B cell (primary cell): ENCODE measurements around the gene CHKA. TPM values are rescaled to one million over a fixed set of nuclear protein-coding genes. Genes with fewer than 3 reads are reported as not detected.

Experiments used
- ATAC-seq: fragments of 200-7000 bp; cut with Tn5 transposase; one replicate; pipeline ENCODE4 v1.10.0; 2021; ENCODE audit warnings: low read depth, mild to moderate bottlenecking, moderate number of reproducible peaks, moderate library complexity
- CTCF ChIA-PET: fragments of 350-600 bp; sonication (Branson Sonifier 250); formaldehyde crosslinking; loops from one replicate; lab custom pipeline; 2021; ENCODE audit warnings: antibody characterized with exemption, inconsistent platforms; lab: Charles Lee
- POLR2A ChIA-PET: fragments of 350-600 bp; sonication (Branson Sonifier 250); formaldehyde crosslinking; loops from one replicate; lab custom pipeline; 2021; ENCODE audit warnings: antibody characterized with exemption; lab: Charles Lee
- DNase-seq: peaks from one replicate; pipeline ENCODE4 v3.0.0; 2013
- H2AFZ ChIP-seq: 2 replicates; pipeline ENCODE4 v1.6.1; 2012; ENCODE audit warnings: mild to moderate bottlenecking, low read depth, low read length; ENCODE audit not compliant: insufficient read depth, poor library complexity, severe bottlenecking
- H3K27ac ChIP-seq, 2 donors: 1 replicate in 1 of 2; 2 replicates in 1 of 2; pipeline ENCODE4 v1.5.1; 2012 to 2013; ENCODE audit warnings: low read length in 2 of 2, mild to moderate bottlenecking in 2 of 2, moderate library complexity in 1 of 2
- H3K27me3 ChIP-seq, 4 experiments: fragments of 200-600 bp in 1 of 4; sonication (generic) in 1 of 4; replicated peaks in 1 of 4; 1 replicate in 2 of 4; 2 replicates in 2 of 4; pipeline versions ENCODE4 v1.6.1 to v1.7.0; 2013 to 2016; ENCODE audit warnings: low read length in 3 of 4, mild to moderate bottlenecking in 2 of 4, mixed read lengths in 1 of 4, moderate library complexity in 1 of 4; ENCODE audit not compliant: insufficient read depth in 4 of 4, control insufficient read depth in 3 of 4; ENCODE audit errors: control extremely low read depth in 1 of 4
- H3K36me3 ChIP-seq, 2 experiments: replicated peaks in 1 of 2; 1 replicate in 1 of 2; 2 replicates in 1 of 2; pipeline versions ENCODE4 v1.6.1 to v1.7.1; 2013; ENCODE audit warnings: low read length in 1 of 2; ENCODE audit not compliant: insufficient read depth in 2 of 2, control insufficient read depth in 1 of 2; ENCODE audit errors: control extremely low read depth in 1 of 2, extremely low read depth in 1 of 2
- H3K4me1 ChIP-seq, 2 donors: fragments of 200-600 bp in 1 of 2; sonication (generic) in 1 of 2; 1 replicate in 1 of 2; 2 replicates in 1 of 2; pipeline versions ENCODE4 v1.5.1 to v1.6.1; 2013 to 2017; ENCODE audit warnings: low read length in 2 of 2; ENCODE audit not compliant: control insufficient read depth in 2 of 2, insufficient read depth in 2 of 2
- H3K4me2 ChIP-seq: replicated peaks from 2 replicates; pipeline ENCODE3; 2012; ENCODE audit warnings: mild to moderate bottlenecking, low read depth, low read length; ENCODE audit not compliant: poor library complexity, severe bottlenecking
- H3K4me3 ChIP-seq, 5 experiments: fragments of 200-600 bp in 1 of 5; sonication (generic) in 1 of 5; 1 replicate in 3 of 5; 2 replicates in 2 of 5; pipeline versions ENCODE4 v1.5.1 to v1.7.0; 2011 to 2016; ENCODE audit warnings: low read length in 4 of 5, mild to moderate bottlenecking in 4 of 5, low read depth in 2 of 5, control low read depth in 1 of 5, moderate library complexity in 1 of 5; ENCODE audit not compliant: insufficient read depth in 1 of 5; ENCODE audit errors: control extremely low read depth in 1 of 5, extremely low read depth in 1 of 5
- H3K79me2 ChIP-seq: fragments of 200-600 bp; sonication (generic); one replicate; pipeline ENCODE4 v1.6.0; 2016; ENCODE audit warnings: low read length; ENCODE audit not compliant: control insufficient read depth, insufficient read depth
- H3K9ac ChIP-seq: fragments of 200-600 bp; sonication (generic); 2 replicates; pipeline ENCODE4 v1.6.1; 2017; ENCODE audit warnings: mild to moderate bottlenecking, low read length, moderate library complexity
- H3K9me3 ChIP-seq, 3 donors: one replicate each; pipeline versions ENCODE4 v1.6.1 to v1.7.1; 2013; ENCODE audit warnings: low read length in 2 of 3; ENCODE audit not compliant: control insufficient read depth in 2 of 3, insufficient read depth in 1 of 3; ENCODE audit errors: control extremely low read depth in 1 of 3
- H4K20me1 ChIP-seq: 2 replicates; pipeline ENCODE4 v1.6.0; 2012; ENCODE audit warnings: mild to moderate bottlenecking, low read length; ENCODE audit not compliant: insufficient read depth, control insufficient read depth, poor library complexity, severe bottlenecking
- H3K27ac Mint-ChIP-seq: one replicate; pipeline ENCODE4 v1.8.0; 2021; ENCODE audit warnings: mixed read lengths
- H3K27me3 Mint-ChIP-seq: one replicate; pipeline ENCODE4 v1.8.0; 2021; ENCODE audit warnings: mixed read lengths
- H3K4me1 Mint-ChIP-seq: one replicate; pipeline ENCODE4 v1.8.0; 2021; ENCODE audit warnings: mixed read lengths
- H3K4me3 Mint-ChIP-seq: one replicate; pipeline ENCODE4 v1.8.0; 2021; ENCODE audit warnings: mixed read lengths
- H3K9me3 Mint-ChIP-seq: one replicate; pipeline ENCODE4 v1.8.0; 2022; ENCODE audit warnings: mixed read lengths; ENCODE audit not compliant: insufficient read depth
- EZH2 ChIP-seq: IDR thresholded peaks from 2 replicates; pipeline ENCODE4 v1.6.1; 2012; ENCODE audit warnings: borderline replicate concordance, low read depth, mild to moderate bottlenecking, moderate library complexity, low read length; ENCODE audit not compliant: insufficient read depth, poor library complexity, severe bottlenecking
- WGBS: methylation state at CpG from one replicate; pipeline ENCODE4 v1.1.5; 2013; ENCODE audit warnings: missing lambda C conversion rate; ENCODE audit not compliant: insufficient coverage; 5-methylcytosine and 5-hydroxymethylcytosine counted together
- intact Hi-C: fragments of 100-400 bp; cut with micrococcal nuclease; formaldehyde crosslinking; loops from one replicate; pipeline ENCODE4 v1.10.0; 2022
- polyA plus RNA-seq: library from polyadenylated mRNA; depleted of rRNA; stranded (reverse); fragments of >200 nt; gene quantifications from 2 replicates; pipeline ENCODE4 v1.2.3, GENCODE V29; 2012
- total RNA-seq, 2 donors: library from RNA; stranded (reverse); fragments of 120-200 nt in 1 of 2; gene quantifications; 1 replicate in 1 of 2; 2 replicates in 1 of 2; pipeline versions ENCODE4 v1.2.3 to v1.2.4, GENCODE V29; 2013 to 2022
- TF ChIP-seq, protein P1 (sequence below): fragments of 200-600 bp; IDR thresholded peaks from one replicate; pipeline ENCODE4 v1.8.0; 2022; ENCODE audit warnings: antibody characterized with exemption, mild to moderate bottlenecking

CHKA gene
- total and polyA plus RNA-seq, 2 donors (not counting 1 experiment from before 2014, with no cell fraction given): 10.6 to 20.6 TPM

DNA sequence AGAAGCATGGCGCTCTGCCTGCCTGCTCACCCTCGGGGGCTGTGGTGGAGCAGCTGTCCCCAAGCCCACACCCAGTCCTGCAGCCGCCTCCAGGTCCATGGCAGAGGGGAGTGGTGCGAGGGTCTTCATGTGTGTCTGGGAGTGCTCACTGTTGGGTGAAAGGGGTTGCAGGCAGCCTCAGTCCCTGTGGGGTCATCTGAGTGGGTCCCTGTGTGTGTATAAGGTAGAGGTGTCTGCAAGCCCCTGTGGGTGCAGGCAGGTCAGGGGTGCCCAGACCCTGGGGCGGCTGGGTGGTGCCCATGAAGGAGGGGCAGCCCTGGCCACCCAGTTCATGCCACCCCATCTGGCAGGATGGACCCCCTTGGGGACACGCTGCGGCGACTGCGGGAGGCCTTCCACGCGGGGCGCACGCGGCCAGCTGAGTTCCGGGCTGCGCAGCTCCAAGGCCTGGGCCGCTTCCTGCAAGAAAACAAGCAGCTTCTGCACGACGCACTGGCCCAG, 106.2 kb downstream of the CHKA start:
- no peaks in the 10 kb centered on the region for H3K27me3 Mint-ChIP-seq
- peaks cover 15% of the 10 kb centered on the region for H3K4me1 Mint-ChIP-seq
- Histone ChIP-seq H3K27me3 (no peaks in the 10 kb centered on the region), H3K9me3 (no peaks in the 10 kb centered on the region), H3K79me2 (peaks cover 9% of the 10 kb centered on the region), H3K9ac (no peak overlapping the region), H3K4me1 (peaks cover 15 to 16% of the 10 kb centered on the region in 2 donors), H4K20me1 (no peaks in the 10 kb centered on the region), H3K4me3 (no peak overlapping the region), H3K27ac (no peak overlapping the region), H2AFZ (no peak overlapping the region), H3K4me2 (no peak overlapping the region), H3K36me3 (no peaks in the 10 kb centered on the region)
- DNase-seq (no peak), ATAC-seq (no peak)
- no peaks in the 10 kb centered on the region for H3K9me3 Mint-ChIP-seq
- H3K27ac Mint-ChIP-seq: no peak overlapping the region
- H3K4me3 Mint-ChIP-seq: no peak overlapping the region
- CTCF ChIA-PET: interaction anchor here (1.1 kb wide), 1 partner anchor 193 kb away, joined by 3 read pairs; no protein-coding TSS in a partner anchor
- POLR2A ChIA-PET: no interaction called here
- intact Hi-C loops: no loop called here
- TF ChIP-seq, protein P1, sequence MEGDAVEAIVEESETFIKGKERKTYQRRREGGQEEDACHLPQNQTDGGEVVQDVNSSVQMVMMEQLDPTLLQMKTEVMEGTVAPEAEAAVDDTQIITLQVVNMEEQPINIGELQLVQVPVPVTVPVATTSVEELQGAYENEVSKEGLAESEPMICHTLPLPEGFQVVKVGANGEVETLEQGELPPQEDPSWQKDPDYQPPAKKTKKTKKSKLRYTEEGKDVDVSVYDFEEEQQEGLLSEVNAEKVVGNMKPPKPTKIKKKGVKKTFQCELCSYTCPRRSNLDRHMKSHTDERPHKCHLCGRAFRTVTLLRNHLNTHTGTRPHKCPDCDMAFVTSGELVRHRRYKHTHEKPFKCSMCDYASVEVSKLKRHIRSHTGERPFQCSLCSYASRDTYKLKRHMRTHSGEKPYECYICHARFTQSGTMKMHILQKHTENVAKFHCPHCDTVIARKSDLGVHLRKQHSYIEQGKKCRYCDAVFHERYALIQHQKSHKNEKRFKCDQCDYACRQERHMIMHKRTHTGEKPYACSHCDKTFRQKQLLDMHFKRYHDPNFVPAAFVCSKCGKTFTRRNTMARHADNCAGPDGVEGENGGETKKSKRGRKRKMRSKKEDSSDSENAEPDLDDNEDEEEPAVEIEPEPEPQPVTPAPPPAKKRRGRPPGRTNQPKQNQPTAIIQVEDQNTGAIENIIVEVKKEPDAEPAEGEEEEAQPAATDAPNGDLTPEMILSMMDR: no peak
- no peak for TF ChIP-seq EZH2
- 87% methylated on average over 19 of the region's 19 CpGs for WGBS

DNA sequence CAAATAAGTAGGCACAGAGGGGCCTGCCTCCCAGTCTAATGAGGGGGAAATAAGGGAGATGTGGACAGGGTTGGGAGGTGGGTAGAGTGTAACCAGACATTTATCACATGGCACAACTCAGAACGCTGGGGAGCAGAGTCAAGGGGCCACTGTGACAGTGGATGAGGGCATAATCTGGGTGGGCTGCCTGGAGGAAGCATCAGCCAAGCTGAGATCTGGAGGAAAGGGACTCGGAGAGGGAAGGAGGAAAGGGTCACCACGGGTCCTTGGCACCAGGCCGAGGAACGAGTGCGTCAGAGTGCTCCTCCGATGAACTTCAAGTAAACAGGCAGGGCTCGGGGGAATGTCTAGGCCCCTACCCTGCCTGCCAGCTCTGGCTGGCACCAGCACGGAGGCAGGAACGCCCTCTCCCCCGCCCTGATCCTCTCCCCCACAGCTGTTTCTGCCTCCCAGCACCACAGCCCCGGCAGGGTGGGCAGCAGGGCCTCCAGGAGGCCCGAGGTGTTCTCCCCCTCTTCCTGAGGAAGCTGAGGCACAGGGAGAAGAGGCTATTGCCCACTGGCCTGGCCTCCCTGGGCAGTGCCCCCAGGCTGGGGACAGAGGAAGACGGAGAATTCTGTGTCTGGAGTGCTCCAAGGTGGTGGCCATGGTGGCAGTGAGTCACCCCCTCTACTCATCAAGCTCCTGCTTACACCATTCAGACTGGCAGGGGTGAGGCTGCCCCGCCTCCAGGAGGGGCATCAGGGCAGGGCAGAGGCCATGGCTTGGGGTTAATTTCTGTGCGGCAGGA, 106.8 kb downstream of the CHKA start:
- Histone ChIP-seq H3K4me1 (peaks cover 21 to 22% of the 10 kb centered on the region in 2 donors), H3K9ac (no peak overlapping the region), H3K27ac (no peak overlapping the region), H3K9me3 (no peaks in the 10 kb centered on the region), H3K4me2 (no peak overlapping the region), H3K27me3 (no peaks in the 10 kb centered on the region), H4K20me1 (no peaks in the 10 kb centered on the region), H3K4me3 (no peak overlapping the region), H2AFZ (no peak overlapping the region), H3K79me2 (peaks cover 9% of the 10 kb centered on the region), H3K36me3 (no peaks in the 10 kb centered on the region)
- POLR2A ChIA-PET: no interaction called here
- no peak for ATAC-seq
- intact Hi-C loops: no loop called here
- no peak for TF ChIP-seq EZH2
- TF ChIP-seq, protein P1: no peak
- Mint-ChIP-seq H3K9me3 (no peaks in the 10 kb centered on the region), H3K4me1 (peaks cover 21% of the 10 kb centered on the region), H3K27me3 (no peaks in the 10 kb centered on the region), H3K4me3 (no peak overlapping the region), H3K27ac (no peak overlapping the region)
- no peak for DNase-seq
- CTCF ChIA-PET: interaction anchor here (1.1 kb wide), 1 partner anchor 194 kb away, joined by 3 read pairs; no protein-coding TSS in a partner anchor
- 66% methylated on average over 15 of the region's 16 CpGs for WGBS
